ENCODE data around the gene TRMT61A.

DNA sequence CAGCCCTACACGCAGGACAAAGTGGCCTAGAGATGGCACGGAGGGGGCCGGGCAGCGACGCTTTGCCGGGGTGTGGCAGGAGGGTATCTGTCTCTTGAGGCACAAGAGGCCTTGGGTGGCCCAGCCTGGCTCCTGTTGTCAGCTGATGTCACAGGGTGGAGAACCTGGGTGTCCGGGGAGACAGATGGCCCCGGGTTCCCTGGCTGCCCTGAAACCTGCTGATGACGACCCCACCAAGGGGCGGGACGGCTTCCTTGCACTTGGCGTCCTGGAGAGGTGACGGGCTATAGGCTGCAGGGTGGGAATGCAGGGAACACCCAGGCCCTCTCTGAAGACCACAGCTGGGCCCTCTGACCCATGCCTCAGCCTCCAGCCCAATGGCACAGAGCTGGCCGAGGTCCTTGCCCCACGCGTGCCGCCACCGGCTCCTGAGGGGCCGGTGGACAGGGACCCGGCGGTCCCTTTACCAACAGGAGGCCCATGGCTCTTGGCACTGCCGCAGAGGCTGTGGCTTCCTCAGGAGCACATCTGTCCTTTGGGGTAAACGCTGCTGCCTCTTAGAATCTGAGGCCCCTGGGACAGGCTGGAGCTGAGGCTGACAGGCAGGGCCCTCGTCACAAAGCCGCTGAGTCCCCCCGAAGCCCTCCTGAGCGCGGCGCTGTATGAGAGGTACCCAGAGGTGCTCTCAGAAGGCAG is 16.4 kb downstream of the TRMT61A start:
- TF ChIP-seq, protein P1, sequence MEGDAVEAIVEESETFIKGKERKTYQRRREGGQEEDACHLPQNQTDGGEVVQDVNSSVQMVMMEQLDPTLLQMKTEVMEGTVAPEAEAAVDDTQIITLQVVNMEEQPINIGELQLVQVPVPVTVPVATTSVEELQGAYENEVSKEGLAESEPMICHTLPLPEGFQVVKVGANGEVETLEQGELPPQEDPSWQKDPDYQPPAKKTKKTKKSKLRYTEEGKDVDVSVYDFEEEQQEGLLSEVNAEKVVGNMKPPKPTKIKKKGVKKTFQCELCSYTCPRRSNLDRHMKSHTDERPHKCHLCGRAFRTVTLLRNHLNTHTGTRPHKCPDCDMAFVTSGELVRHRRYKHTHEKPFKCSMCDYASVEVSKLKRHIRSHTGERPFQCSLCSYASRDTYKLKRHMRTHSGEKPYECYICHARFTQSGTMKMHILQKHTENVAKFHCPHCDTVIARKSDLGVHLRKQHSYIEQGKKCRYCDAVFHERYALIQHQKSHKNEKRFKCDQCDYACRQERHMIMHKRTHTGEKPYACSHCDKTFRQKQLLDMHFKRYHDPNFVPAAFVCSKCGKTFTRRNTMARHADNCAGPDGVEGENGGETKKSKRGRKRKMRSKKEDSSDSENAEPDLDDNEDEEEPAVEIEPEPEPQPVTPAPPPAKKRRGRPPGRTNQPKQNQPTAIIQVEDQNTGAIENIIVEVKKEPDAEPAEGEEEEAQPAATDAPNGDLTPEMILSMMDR (IDR thresholded peaks at IDR 0.05; ENCODE audit: extremely low read depth in 1 of 2, insufficient read depth in 1 of 2, low read depth in 1 of 2, low read length in 2 of 2), result no peak
- TF ChIP-seq, protein P2, sequence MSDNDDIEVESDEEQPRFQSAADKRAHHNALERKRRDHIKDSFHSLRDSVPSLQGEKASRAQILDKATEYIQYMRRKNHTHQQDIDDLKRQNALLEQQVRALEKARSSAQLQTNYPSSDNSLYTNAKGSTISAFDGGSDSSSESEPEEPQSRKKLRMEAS (IDR thresholded peaks at IDR 0.05; ENCODE audit: insufficient read depth, insufficient read length), result no peak
- TF ChIP-seq EZH2 (IDR thresholded peaks at IDR 0.05; ENCODE audit: borderline replicate concordance, low read depth, low read length, severe bottlenecking), result no peak
- TF ChIP-seq POLR2AphosphoS5 (IDR thresholded peaks at IDR 0.05; ENCODE audit: insufficient read depth, low read depth, low read length), result no peak
- TF ChIP-seq POLR2A (IDR thresholded peaks at IDR 0.05; ENCODE audit: low read depth, low read length), result no peak
- no peak for TF ChIP-seq FOS (IDR thresholded peaks at IDR 0.05; ENCODE audit: borderline replicate concordance, insufficient read depth, low read length)
- no peak for TF ChIP-seq MYC (IDR thresholded peaks at IDR 0.05; ENCODE audit: low read depth, low read length)
- no peak for TF ChIP-seq GATA2 (IDR thresholded peaks at IDR 0.05; ENCODE audit: insufficient read depth, insufficient read length, low read depth, low read length)
